Nephron progenitor cell (in vitro differentiated cells): ENCODE data around the gene PAK5.

Experiments
- DNase-seq: peaks from one replicate; pipeline ENCODE4 v3.0.0; 2021
- H3K27ac Mint-ChIP-seq: 2 replicates; pipeline ENCODE4 v1.8.0; 2021; ENCODE audit warnings: mild to moderate bottlenecking, moderate library complexity, mixed read lengths
- H3K27me3 Mint-ChIP-seq: 2 replicates; pipeline ENCODE4 v1.8.0; 2021; ENCODE audit warnings: mild to moderate bottlenecking, low read depth, mixed read lengths; ENCODE audit not compliant: poor library complexity
- H3K36me3 Mint-ChIP-seq: 2 replicates; pipeline ENCODE4 v1.8.0; 2021; ENCODE audit warnings: low read depth, mixed read lengths
- H3K4me1 Mint-ChIP-seq: 2 replicates; pipeline ENCODE4 v1.8.0; 2021; ENCODE audit warnings: mixed read lengths
- H3K4me3 Mint-ChIP-seq: 2 replicates; pipeline ENCODE4 v1.8.0; 2021; ENCODE audit warnings: mild to moderate bottlenecking, moderate library complexity, mixed read lengths
- H3K9me3 Mint-ChIP-seq: 2 replicates; pipeline ENCODE4 v1.8.0; 2021; ENCODE audit warnings: mild to moderate bottlenecking, moderate library complexity, mixed read lengths
- TF ChIP-seq, protein P1 (sequence below): fragments of 200-600 bp; sonication (generic); IDR thresholded peaks from 2 replicates; pipeline ENCODE4 v1.5.0; 2021; ENCODE audit warnings: antibody characterized with exemption

PAK5 gene

DNA sequence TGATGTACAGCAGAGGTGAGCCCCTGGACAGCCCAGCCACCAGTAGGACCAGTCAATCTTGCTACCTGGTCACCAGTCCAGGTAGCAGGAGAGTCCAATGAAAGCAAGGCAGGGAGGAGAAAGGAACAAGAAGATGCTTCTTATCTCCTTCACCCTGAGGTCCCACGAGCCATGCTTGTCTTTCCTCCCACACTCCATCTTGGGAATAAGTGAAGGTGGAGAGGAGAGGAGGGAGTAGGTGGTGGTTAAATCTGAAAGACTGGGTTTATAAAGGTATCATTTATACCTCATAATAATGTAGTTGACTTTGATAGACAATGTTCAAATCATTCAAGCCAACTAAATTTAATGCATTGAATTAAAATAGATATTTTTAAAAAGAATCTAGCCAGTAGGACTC lies 288.6 kb downstream of the PAK5 start:
- DNase-seq = no peak
- Mint-ChIP-seq H3K4me1 (peaks cover 6% of the 10 kb centered on the region), H3K36me3 (no peaks in the 10 kb centered on the region), H3K27ac (no peak overlapping the region), H3K4me3 (no peak overlapping the region), H3K27me3 (peaks cover 3% of the 10 kb centered on the region), H3K9me3 (no peaks in the 10 kb centered on the region)
- TF ChIP-seq, protein P1, sequence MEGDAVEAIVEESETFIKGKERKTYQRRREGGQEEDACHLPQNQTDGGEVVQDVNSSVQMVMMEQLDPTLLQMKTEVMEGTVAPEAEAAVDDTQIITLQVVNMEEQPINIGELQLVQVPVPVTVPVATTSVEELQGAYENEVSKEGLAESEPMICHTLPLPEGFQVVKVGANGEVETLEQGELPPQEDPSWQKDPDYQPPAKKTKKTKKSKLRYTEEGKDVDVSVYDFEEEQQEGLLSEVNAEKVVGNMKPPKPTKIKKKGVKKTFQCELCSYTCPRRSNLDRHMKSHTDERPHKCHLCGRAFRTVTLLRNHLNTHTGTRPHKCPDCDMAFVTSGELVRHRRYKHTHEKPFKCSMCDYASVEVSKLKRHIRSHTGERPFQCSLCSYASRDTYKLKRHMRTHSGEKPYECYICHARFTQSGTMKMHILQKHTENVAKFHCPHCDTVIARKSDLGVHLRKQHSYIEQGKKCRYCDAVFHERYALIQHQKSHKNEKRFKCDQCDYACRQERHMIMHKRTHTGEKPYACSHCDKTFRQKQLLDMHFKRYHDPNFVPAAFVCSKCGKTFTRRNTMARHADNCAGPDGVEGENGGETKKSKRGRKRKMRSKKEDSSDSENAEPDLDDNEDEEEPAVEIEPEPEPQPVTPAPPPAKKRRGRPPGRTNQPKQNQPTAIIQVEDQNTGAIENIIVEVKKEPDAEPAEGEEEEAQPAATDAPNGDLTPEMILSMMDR = no peak

DNA sequence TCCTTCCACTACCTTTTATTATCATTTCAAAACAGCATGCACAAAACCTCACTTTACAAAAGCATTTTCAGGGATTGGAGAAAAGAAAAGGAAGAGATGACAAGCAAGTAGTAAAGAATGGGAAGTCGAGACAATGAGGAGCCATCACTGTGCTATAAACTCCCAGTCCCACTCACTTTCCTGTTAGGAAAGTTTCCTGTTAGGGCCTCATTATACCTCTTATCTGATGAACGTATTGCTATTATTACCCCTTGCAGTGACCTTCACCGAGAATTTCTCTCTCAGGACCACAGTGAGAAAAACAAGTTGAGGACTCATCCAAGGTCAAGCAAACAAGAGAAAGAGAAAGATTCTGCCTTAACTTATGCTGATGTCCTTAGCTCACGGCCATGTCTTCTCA lies 295.7 kb downstream of the PAK5 start:
- no peaks in the 10 kb centered on the region for H3K9me3 Mint-ChIP-seq
- H3K4me1 Mint-ChIP-seq = no peaks in the 10 kb centered on the region
- no peak for DNase-seq
- H3K27me3 Mint-ChIP-seq = no peaks in the 10 kb centered on the region
- TF ChIP-seq, protein P1 = no peak
- H3K36me3 Mint-ChIP-seq = no peaks in the 10 kb centered on the region
- no peak overlapping the region for H3K27ac Mint-ChIP-seq
- H3K4me3 Mint-ChIP-seq = no peak overlapping the region

DNA sequence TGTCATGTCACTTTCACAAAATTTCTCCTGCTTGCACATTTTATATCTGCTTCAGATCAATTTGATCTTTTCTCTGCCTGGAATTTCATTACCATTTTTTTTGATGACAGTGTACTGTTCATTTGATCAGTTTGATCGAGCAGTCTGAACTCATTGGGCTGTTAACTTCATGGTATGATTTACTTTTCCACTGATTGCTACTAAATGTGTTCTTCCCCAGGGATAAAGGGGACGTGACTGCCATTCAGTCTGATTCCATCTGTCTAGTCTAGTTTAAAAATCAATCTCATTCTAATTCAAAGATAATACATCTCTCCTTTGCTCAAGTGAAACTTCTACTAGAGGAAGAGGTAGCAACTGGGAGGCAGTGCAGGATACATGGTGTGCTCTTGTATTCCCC lies 303.4 kb downstream of the PAK5 start:
- Mint-ChIP-seq H3K4me1 (no peaks in the 10 kb centered on the region), H3K4me3 (no peak overlapping the region), H3K36me3 (no peaks in the 10 kb centered on the region), H3K27me3 (peaks cover 4% of the 10 kb centered on the region), H3K9me3 (no peaks in the 10 kb centered on the region), H3K27ac (no peak overlapping the region)
- TF ChIP-seq, protein P1 = no peak
- DNase-seq = no peak

DNA sequence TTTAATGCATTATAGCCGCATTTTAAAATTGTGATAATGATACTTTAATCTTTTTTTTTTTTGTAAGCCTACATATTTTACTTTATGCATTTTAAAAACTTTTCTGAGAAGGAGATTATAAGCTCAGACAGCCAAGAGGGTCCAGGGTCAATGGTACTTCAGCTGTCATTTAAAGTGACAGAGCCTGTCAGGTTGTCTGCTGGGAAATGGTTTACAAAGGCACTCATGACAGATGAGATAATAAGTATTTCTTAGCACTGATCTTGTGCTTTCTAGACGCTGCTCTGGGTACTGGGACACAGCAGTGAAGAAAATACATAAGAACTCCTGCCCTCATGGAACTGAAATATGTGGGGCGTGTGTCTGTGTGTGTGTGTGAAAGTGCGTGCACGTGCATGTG lies 304.9 kb downstream of the PAK5 start:
- TF ChIP-seq, protein P1 = no peak
- H3K27me3 Mint-ChIP-seq = peaks cover 4% of the 10 kb centered on the region
- no peak overlapping the region for H3K4me3 Mint-ChIP-seq
- no peak overlapping the region for H3K27ac Mint-ChIP-seq
- H3K4me1 Mint-ChIP-seq = no peaks in the 10 kb centered on the region
- no peaks in the 10 kb centered on the region for H3K36me3 Mint-ChIP-seq
- no peak for DNase-seq
- H3K9me3 Mint-ChIP-seq = no peaks in the 10 kb centered on the region

DNA sequence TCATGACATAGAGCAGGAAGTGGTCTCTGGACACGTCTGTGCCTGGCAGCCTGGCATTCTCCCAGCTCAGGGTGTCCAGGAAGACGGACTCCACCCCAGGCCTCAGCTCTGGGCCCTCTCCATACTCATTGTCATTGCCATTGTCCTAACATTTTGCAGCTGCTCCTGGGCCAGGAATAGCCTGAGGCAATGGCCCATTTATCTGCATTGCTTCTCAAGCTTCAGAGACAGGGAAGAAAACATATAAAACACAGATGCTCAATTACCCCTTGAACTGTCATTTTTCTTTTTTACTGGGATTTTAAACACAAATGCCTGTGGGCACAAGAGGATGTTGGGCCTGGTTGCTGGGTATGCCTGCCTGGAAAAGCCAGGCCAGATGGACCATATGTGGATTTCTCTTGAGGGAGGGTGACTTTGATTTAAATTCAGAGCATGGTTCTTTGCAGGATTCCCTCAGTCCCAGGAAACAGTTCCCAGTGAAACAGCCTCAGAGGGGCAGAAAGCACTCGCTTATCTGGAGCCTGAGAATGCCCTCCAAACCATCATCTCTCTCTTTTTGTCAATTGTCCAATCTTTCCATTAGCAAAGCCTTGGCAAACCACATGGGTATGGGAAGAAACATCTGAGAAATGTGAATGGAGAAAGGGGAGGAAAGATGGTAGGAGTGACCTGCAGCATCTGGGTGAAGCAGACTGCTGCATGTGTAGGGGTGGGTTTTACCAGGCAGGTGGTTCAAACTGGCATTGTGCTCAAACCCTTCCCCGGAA lies 306.6 kb downstream of the PAK5 start:
- no peaks in the 10 kb centered on the region for H3K4me1 Mint-ChIP-seq
- H3K27ac Mint-ChIP-seq = no peak overlapping the region
- H3K9me3 Mint-ChIP-seq = no peaks in the 10 kb centered on the region
- H3K27me3 Mint-ChIP-seq = peaks cover 4% of the 10 kb centered on the region
- H3K4me3 Mint-ChIP-seq = no peak overlapping the region
- no peak for DNase-seq
- TF ChIP-seq, protein P1 = no peak
- H3K36me3 Mint-ChIP-seq = no peaks in the 10 kb centered on the region

DNA sequence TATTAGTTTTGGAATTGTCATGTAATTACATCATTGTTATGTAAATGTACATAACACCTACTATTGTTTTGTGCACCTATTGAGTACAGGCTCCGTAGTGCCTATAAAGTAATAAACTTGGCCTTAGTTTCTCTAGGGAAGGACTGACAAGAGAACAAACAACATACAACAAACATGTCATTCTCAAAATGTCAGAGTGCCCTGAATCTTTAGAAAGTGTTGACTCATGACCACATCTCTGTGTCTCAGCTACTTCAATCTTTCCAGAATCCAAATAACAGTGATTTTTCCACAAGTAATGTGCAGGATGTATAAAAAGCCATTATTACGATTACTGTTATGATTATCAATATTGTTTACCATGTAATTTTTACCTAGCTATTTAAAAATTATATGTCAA lies 307.3 kb downstream of the PAK5 start:
- Mint-ChIP-seq H3K4me1 (no peaks in the 10 kb centered on the region), H3K4me3 (no peak overlapping the region), H3K36me3 (no peaks in the 10 kb centered on the region), H3K9me3 (no peaks in the 10 kb centered on the region), H3K27me3 (peaks cover 4% of the 10 kb centered on the region), H3K27ac (no peak overlapping the region)
- TF ChIP-seq, protein P1 = no peak
- no peak for DNase-seq
